ENCODE data around the gene RAB44.
"Not testable (repeated sequence)": the region's sequence is repeated elsewhere in the genome, so short reads cannot be mapped to it uniquely, and the experiment has no call there.

RAB44 gene

DNA sequence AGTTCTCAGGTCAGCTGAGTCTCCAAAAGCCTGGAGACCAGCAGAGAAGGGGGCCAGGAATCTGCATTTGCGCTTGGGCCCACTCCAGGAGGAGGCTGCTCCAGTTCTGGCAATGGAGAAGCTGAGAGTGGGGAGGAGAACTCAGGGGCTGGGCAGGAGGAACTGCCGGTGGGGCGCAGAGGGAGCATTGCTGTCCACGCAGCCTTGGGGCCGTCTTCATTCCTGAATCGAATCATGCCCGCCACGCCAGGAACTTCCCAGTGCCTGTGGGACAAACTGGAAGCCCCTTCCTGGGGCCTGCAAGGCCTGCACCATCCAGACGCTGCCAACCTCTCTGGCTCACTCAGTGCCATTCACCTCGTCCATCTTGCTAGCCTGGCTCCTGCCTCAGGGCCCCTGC lies 16.9 kb downstream of the RAB44 start:
- no peak for DNase-seq

DNA sequence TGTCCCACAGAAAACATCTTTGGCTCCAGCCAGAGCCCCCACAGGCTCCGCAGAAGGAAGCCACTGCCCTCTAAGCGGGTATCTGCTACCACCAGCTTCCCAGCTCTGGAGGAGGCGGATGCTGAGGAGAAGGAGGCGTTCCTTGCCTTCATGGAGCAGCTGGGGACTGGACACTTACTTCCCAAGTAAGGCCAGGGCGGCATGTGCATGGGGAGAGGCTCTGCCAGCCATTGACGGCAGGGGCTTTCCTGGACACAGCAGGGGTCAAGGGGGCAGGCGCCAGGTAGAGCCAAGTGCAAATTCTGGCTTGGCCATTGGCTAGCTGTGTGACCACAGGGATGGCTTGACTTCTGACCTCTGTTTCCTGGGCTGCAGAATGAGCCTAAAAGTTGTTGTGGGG lies 17.8 kb downstream of the RAB44 start:
- no peak for DNase-seq

DNA sequence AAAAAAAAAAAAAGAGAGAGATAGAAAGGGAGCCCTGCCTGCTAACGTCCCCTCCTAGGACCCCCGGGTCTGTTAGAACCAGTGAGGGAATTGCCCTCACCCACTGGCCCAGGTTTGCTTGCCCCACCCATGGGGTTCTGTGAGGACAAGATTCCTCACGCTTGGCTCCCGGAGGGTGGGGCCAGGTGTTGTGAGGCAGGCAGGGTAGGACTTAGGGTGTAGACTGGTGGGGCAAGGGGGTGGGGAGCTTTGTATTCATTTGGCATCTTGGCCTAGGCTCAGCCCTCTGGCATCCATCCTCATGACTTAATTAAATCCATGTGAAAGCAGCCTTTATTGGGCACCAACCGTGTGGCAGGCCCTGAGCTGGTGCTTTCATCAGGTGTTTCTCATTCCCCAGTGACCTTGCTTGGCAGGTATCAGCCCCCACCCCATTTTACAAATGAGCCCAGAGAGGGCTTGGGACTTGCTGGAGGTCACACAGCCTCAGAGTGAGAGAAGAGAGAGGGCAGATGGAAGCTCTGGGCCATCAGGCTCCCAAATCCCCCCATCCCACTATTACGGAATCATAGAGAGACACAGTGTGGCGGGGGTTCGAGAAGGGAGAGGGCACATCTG lies 19.0 kb downstream of the RAB44 start:
- DNase-seq: no peak

DNA sequence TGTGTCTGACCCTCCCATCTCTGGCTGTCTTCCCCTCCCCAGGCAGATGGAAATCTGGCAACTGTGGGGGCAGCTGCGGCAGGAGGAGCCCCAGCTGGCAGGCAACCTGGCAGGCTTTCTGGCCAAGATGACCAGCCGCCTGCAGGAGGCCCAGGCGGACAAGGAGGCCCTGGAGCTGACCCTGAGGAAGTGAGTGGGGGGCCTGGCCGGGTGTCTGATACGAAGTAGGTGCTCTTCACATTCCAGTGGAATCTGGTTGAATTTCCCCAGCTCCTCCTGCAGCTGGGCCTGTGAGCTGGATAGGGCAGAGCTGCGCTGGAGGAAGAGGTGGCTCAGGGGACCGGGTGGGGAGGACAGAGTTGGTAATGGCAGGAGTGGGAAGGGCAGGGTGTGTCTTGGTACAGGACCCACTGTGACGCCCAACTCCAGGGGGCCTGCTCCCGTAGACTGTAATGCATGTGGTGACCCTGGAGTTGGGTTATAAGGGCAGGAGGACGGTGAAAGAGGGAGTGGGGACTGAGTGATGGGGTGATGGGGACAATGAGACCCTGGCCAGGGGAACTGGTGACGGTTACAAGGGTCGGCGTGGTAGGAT lies 19.7 kb downstream of the RAB44 start:
- DNase-seq: no peak

DNA sequence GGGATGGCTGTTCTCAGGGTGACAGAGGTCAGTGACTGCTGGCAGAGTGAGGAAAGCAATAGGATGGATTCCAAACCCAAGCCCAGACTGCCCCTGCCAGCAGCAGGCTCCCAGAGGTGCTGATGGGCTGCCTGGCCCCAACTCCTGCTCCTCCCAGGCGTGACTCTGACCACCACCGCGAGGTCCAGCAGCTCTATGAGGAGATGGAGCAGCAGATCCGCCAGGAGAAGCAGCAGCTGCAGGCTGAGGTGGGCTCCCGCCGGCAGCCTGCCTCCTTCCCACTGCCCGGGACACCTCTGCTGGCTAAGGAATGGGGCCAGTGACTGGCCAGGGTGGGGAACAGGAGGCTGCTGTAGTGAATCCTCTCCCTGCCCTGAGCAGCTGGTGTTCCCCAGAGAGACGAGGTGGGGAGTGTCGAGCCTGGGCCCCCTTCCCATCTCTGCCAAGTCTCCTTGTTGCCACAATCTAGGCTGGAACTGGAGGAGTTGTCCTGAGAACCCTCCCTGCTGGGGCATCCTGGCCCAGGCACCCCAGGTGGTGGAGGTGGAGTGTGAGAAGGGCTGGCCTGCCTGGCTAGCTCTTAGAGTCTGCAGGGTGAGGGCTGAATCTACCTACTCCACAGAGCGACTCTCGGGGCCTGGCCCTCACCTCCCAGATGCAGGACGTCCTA lies 20.4 kb downstream of the RAB44 start:
- no peak for DNase-seq

DNA sequence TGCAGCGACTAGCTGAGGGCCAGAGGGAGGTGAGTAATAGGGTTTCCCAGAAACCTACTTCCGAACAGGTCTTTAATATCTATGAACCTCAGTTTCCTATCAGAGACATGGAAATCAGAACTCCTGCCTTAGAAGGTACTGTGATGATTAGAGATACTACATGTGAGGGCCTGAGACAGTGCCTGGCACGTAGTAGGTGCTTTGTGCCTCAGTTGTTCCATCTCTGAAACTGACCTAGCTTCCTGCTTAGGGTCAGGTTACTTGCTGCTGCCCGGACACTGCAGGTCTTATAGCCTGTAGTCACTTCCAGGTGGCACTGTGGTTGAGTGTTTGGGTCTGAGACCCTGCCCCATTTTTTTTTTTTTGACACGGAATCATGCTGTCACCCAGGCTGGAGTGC lies 20.9 kb downstream of the RAB44 start:
- DNase-seq: no peak

DNA sequence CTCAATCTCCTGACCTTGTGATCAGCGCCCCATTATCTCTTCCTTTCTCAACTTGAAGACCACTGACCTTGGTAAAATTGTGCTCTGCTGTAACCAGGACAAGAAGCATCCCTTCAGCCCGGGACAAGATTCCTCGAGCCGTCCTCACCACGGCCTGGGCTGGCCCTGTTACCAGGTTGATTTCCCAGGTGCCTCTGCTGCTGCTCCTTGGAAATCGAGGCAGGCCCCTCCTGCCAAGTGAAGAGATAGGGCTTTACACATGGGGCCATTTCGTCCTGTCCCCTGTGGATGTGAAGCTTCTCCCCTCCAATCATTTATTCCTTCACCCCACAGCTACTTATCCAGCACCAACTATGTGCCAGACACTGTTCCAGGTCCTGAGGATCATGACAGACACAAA lies 21.5 kb downstream of the RAB44 start:
- DNase-seq: no peak

DNA sequence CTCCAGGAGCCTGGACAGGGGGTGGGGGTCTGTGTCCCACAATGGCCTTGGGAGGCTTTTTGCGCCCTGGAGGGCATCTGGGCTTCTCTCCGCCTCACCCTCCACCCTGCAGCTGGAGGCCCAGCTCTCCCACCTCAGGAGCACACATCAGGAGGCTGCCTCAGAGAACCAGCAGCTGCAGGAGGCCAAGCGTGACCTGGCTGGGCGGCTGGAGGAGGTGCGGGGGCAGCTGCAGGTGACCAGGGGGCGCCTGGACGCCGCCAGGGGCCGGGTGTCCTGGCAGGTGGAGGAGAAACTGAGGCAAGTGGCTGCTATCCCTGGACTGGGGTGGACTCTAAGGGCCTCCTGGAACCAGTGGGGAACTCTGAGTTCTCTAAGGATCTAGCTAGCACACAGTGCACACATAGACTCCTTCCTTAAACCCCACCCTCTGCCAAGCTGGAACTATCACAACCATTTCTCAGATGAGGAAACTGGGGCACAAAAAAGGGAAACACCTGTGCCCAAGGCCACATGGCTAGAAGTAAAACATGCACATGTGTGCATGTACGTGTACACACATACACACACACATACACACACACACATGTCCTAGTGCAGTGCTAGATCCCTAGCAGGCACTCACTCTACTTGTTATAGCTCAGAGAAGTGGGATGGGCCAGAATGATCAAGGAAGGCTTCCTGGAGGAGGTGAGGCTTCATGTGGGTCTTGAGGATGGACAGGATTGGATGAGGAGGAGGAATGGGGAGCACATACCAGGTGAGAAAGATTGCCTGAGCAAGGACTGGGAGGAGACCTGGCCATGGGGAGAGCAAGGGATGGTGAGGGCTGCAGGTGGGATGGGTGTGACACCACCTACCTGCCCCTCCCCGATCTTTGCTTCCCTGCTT lies 22.9 kb downstream of the RAB44 start:
- no peak for DNase-seq

DNA sequence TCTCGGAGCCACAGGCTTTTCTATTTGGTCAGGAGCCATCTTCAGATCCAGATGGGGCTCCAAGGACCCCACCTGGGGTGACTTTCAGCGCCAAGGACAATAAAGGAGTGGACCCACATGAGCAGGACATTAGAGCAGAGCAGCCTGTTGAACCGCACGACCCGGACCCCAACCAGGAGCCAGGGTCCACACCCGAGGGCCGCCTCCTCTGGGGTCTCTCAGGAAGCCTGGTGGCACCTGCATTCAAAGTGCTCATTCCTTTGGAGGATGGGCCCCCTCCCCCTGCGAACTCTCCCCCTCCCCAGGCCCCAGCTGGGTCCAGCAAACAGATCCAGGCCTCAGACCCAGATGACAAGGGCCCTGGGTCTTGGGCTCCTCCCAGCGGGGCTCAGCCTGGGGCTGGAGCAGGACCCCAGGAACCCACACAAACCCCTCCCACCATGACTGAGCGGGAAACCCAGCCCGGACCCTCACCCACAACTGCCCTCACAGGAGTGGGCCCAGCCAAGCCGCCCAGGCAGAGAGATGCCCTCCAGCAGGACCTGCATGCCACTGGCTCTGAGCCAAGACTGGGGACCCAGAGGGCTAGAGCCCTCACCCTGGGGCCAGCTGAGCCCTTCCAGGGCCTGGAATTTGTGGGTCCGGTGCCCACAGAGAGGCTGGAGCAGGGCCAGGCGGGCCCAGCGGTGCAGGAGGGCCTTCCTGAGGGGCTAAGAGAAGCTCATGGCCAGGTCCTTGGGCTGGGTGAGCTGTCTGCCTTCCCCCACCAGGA lies 23.9 kb downstream of the RAB44 start:
- DNase-seq: no peak

DNA sequence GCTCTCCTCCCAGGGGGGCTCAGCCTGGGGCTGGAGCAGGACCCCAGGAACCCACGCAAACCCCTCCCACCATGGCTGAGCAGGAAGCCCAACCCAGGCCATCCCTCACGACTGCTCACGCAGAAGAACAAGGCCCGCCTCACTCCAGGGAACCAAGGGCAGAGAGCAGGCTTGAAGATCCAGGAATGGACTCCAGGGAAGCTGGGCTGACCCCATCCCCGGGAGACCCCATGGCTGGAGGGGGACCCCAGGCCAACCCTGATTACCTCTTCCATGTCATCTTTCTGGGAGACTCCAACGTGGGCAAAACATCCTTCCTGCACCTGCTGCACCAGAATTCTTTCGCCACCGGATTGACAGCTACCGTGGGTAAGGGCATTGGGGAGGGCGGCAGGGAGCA lies 24.7 kb downstream of the RAB44 start:
- no peak for DNase-seq

DNA sequence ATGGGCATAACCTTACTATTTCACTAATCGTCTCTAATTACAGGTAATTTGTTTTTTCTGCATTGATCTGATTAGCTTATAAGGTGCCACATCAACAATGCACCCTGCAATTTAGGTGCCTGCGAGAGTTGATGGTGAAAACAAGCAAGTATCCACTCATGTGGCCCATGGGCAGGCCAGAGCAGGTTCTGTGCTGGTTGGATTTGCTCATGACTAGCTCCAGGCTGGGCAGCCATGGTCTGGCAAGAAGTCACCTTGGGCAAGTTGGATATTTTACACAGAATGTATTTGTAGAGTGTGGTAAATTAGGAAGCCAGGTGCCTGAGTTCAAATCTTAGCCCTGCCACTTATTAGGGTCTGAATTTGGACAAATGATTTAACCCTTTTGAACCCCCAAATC lies 25.3 kb downstream of the RAB44 start:
- DNase-seq: no peak

DNA sequence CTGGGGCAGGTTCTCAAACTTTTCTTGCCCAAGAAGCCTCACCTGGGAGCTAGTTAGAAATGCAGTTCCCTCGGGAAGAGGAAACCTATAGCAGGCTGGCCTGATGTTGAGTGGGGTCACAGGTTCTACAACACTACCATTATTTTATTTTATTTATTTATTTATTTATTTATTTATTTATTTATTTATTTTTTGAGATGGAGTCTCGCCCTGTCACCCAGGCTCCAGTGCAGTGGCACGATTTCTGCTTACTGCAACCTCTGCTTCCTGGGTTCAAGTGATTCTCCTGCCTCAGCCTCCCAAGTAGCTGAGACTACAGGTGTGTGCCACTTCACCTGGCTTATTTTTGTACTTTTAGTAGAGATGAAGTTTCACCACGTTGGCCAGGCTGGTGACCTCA lies 26.4 kb downstream of the RAB44 start:
- DNase-seq: not testable (repeated sequence)

DNA sequence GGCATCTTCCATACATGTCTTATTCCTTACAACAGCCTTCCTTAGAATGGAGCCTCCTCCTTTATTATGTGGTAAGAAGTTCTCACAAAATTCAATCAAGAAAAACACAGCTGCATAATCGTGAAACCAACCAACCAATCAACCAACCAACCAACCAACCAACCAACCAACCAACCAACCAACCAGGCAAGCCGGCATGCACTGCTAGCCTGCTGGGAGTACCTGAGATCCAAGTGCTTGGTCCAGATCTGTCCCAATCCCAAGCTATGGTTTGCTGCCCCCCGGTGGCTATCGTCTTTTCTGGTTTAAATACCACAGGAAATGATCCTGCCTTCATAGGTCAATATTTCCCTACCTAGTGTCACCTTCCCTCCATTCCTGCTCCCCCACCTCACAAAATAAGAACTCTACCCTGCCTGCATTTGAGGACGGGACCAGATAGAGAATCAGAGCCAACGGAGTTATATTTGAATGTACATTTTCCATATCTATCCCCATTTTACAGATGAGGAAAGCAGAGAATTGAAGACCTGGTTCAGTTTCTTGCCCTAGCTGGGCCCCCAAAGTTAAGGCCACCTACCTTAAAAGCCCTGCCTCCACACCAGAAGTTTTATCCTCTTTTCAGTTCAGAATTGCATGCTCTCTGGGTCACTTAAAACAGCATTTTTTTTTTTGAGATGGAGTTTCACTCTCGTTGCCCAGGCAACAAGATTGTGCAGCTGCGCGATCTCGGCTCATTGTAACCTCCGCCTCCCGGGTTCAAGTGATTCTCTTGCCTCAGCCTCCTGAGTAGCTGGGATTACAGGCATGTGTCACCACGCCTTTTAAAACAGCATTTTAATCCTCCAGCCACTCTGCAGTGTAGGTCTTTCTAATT lies 27.1 kb downstream of the RAB44 start:
- peak; percentile 69 for DNase-seq

DNA sequence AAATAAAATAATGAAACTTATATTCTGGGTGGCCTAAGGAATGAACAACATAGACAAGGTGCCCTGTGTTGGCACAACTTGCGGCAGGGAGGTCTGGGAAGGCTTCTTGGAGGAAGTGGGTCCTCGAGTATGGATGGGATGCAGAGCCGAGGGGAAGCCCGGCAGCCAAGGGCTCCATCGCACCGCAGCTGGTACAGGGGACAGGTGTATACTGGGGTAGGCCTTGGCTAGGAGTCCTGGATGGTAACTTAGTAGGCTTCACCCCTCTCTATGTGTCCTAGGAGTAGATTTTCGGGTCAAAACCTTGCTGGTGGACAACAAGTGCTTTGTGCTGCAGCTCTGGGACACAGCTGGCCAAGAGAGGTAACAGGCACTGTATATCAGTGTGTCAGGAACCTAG lies 28.0 kb downstream of the RAB44 start:
- DNase-seq: no peak

DNA sequence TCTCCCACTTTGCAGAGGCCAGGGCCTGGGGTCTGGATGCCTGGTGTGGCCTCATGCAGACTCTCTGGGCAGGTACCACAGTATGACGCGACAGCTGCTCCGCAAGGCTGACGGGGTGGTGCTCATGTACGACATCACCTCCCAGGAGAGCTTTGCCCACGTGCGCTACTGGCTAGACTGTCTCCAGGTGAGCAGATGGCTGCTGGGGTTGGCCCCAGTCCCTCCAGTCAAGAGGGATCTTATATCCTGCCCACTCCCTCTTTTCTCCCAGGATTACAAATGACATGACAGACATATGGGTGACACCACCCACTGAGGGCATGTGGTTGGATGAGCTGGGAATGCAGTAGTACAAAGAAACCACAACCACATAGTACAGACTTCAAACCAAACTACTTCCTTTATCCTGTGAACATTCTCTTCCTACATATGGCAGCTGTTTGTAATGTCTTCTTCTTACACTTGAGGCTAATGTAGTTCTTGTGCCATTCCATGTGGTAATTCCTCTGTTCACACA lies 29.9 kb downstream of the RAB44 start:
- peak; percentile 14 for DNase-seq

DNA sequence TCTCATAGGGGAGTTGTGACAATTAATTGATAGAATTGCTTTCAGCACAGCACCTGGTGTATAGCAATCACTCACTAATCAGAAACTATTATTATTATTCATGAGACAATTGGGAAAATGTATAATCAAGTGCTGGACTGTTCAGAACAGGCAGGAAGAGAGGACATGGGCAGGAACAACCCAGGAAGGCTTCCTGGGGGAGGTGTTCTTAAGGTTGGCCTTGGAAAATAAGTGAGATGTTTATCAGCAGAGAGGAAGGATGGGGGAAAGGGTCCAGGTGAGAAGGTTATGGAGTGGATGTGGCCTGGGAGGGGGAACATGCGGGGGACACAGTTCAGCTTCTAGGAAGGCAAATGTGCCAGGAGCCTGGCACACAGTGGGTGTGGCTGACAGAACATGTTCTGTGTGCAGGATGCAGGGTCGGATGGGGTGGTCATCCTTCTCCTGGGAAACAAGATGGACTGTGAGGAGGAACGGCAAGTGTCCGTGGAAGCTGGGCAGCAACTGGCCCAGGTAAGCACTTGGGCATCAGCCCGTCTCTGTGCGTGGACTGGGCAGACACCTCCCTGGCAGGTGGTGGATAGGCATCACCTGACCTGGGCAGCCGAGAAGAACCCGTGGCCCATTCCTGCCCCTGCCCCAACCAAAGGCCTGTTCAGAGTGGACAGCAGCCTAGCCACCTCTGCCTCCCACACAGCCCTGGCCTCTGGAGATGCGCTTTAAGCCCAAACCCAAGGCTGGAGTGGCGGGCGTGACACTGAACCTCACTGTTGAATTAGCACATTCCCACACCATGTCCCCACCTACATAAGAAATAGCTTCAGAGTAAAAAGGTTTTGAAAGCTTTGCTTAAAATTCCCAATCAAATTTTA lies 30.9 kb downstream of the RAB44 start:
- DNase-seq: no peak

DNA sequence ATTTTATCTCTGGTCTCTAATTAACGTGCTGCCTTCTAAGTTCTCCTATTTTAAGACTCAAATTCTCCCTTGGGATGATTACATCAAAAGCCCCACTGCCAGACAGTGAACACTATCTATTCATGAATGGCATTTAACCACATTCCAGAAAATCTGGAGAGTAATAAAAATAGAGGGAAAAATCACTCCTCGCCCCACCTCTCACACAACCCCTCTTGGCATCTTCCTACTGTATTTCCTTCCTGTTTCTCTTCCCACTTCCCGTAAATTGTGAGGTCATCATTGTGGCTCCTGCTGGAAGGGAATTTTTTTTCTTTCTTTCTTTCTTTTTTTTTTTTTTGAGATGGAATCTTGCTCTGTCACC lies 31.5 kb downstream of the RAB44 start:
- no peak for DNase-seq

DNA sequence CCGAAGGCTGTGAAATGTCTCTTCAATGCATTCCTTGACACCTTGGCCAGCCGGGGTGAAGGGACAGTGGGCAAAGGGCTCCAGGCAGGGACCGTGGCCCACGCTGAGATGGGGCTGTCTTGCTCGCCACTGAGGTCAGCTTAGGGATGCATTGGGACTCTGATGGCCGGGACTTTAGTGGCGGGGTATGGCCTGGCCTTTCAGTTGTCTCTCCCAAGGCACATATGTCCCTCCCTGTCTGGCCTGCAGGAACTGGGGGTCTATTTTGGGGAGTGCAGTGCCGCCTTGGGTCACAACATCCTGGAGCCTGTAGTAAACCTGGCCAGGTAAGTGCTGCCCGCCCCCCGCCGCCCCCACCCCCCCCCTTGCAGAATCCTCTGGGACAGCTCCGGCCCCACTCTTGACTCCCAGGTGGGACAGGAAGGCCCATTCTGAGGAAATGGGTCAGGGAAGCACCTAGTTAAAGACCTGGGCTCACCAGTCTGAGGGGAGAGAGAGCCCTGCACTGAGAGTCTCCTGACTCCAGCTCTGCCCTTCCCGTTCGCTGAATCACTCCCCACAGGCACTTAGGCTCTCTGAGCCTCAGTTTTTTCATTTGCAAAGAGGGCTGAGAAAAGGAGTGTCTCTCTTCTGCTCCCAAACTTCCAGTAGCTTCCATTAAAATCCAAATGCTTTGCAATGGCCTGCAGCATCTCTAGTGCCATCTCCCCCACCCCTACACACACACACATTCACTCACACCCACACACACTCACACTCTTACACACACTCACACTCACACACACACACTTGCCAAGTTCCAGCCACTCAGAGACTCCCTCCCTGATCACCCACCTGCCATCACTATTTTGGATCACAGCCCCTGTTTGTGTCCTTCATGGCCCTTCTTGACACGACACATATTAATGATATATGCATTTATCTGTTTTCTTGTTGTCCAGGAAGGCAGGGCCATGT lies 33.1 kb downstream of the RAB44 start:
- no peak for DNase-seq

DNA sequence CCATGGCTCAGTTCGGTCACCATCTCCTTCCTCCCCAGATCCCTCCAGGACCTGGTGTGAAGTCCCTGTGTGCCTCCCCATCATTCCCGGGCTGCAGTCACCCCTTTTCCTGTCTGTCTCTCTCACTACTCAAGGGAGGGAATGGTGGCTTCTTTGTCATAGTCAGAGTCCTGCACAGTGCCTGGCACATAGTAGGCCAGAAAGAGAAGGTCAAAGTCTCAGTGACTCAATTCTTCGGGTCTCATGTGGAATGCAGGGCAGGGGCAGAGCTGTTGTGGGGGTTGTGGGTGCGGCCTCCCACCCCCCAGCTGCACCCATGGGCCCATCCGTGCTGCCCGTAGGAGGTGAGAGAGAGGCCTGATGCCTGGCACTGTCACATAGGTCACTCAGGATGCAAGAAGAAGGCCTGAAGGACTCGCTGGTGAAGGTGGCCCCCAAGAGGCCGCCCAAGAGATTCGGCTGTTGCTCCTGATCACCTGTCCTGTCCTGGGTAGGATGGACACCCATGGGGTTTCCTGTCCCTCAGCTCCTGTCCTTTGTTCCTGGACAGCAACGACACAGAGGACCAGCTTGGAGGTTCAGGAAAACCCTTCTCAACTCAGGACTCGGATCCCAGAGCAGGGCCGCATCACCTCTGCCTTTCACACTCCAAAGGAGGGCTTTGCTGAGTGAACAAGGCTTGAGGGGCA lies 34.1 kb downstream of the RAB44 start:
- no peak for DNase-seq
